Stimulated activated CD8-positive, alpha-beta memory T cell treated with anti-CD3 and anti-CD28 coated beads, Interleukin-4, amount 100 ng/mL, for 24 hours (primary cell): ENCODE data around the gene GABBR2.

Experiments
- DNase-seq: peaks from one replicate; pipeline ENCODE4 v3.0.0-alpha.2; 2020; ENCODE audit warnings: low read depth

Gene GABBR2

GRCh38 chr9:98402019-98402840 lies 306.5 kb downstream of the GABBR2 start:
- no peak for DNase-seq

GRCh38 chr9:98401140-98402018 lies 307.4 kb downstream of the GABBR2 start:
- DNase-seq = no peak

GRCh38 chr9:98399950-98400683 lies 308.6 kb downstream of the GABBR2 start:
- DNase-seq = no peak

DNA sequence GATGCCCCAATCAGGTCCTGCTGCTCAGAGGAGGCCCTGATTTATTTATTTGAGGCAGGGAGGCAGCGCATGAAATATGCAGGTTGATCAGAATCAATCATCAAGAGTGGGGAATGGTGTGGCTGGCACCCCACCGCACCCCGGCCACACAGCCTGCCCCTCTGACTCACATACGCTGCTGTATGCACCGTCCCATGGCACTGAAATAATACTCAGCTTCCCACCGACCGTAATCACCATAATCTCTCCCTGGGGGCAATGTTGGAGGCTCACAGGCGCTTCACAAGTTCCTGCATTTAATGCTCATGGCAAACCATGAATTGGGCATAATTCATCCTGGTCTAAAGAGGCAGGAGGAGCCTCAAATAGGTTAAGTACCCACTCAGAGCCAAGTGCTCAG lies 312.1 kb downstream of the GABBR2 start:
- DNase-seq = no peak

DNA sequence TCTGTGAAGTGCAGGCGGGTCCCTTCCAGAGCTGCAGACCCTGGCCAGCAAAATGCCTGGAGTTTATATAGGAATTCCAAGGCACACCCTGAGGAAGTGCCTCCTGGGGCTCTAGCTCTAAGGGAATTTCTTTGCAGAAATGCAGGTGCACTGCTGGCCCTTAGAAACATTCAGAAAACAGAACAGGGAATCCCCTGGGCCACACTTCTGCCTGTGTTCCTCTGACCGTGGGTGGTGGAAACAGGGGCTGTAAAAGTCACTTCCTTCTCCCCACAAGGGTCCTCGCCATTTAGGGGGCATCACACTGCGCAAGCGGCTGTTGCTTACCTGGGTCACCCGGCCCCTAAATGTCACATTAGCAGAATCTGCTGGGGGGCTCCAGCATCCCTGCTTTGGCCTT lies 312.5 kb downstream of the GABBR2 start:
- DNase-seq = no peak

DNA sequence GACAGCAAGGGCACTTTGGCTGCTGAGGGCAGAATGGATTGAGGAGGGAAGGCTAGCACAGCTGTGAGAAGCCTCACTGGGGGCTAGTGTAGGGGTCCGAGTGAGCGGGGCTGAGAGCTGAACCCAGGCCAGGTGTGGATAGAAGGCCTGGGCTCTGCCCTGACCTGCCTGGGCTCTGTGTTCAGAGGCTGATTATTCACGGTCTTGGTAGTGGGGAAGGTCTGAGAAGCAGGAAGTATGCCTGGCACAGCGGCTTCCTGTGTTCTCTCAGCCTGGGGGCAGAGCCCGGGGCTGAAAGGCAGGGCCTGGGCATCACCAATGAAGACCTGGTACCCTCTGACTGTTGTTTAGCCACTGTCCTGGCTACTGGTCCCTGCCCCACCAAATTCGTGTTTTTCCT lies 316.9 kb downstream of the GABBR2 start:
- DNase-seq = no peak

DNA sequence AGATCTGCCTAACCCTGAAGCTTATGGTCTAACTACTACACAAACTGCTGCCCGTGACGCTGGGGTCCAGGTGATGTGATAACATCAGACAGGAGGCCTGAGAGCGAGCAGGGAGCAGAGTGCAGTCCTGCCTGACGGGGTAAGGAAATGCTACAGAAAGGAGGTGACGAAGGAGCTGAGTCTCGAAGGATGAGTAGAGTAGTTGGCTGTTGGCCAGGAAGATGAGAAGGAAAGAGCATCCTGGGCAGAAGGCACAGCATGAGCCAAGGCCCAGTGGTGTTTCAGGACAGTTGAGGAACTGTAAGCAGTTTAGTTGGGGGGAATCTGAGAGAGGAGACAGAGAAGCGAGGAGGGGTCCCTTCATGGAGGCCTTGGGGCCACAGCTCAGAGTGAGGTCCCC lies 317.3 kb downstream of the GABBR2 start:
- DNase-seq = no peak

- no peak for DNase-seq
These were observed 323.0 kb downstream of the GABBR2 start for GRCh38 chr9:98385751-98386150.

DNA sequence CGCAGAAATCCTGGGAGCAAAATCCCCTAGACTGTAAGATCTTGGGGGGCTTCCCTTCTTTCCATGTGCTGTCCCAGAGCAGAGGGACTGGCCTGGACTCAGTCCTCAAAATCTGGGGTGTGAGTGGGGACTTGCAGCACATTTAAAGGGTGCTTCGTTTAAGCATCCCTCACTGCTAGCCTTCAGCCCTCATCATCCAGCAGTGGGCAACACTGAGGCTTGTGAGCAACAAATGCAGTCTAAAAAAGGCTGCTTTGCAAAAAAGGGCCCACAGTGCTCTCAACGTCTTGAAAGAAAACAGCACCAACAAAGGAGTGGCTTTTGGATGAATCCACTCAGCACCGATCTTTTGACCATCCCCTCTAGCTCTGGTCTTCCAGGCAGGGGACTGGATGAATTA lies 325.0 kb downstream of the GABBR2 start:
- no peak for DNase-seq

DNA sequence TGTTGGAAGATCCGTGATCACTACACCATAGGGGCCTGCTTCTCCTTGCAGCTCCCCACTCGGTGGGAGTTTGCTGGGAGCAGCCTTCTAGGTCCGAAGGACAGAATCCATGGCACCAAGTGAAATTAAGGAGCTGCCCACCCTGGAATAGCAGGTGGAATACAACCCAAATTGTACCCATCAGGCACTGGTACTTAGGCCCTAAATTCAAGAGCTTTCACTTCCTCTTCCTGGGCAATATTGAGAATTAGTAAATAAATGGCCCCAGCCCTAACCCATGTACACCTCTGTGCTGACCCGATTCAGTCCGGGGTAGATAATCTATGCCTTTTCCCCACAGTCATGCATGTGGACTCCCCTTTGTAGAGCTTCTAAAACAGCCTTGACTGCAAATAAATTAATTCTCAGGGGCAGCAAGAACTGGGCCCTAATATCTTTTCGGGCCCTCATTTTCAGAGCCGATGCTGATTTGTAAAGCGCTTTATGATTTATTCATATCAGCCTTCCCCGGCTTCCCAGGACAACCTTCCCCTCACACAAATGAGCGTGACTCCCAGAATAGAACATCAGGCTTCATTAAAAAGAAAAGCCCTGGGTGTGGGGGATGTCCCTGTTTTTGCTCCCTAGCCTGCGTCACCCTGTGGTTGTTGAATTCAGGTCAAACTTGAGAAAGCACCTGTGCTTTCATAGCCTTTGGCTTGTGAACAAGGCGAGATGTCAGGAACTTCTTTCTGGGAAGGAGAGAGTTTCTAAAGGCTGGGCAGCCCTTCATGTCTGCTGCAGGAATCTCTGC lies 327.2 kb downstream of the GABBR2 start:
- DNase-seq = no peak

- no peak for DNase-seq
These were observed 328.6 kb downstream of the GABBR2 start for GRCh38 chr9:98380065-98380681.

DNA sequence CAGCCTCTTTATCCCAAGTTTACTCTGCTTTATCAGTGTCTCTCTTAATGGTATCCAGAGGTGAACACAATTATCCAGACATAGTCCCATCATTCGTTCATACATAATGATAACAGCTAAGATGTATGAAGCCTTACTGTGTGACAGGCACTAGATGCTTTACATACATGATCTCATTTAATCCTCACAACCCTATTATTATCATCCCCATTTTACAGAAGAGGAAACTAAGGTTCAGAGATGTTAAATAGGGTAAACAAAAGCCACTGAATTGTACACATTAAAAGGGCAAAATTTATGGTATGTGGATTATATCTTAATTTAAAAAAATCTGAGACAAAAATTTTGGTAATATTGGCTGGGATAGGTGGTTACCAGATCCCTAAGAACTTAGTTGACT lies 329.2 kb downstream of the GABBR2 start:
- DNase-seq = no peak

DNA sequence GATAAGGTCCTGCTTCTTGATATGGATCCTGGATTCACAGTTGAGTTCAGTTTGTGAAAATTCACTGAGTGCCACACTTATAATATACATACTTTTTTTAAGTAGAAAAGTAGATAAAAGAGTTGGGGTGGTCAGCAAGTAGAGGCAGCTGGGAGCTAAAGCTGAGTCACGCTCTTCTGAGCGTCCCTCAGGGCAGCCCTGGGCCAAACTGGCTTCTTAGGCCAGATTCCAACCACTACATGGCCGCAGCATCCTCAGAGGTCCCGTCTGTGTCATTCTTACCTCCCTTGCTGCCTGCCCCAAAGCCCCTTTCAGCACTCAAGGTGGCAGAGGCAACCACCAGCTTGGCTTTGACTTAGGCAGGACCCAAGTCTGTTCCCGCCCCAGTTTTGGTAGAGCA lies 329.9 kb downstream of the GABBR2 start:
- DNase-seq = no peak

DNA sequence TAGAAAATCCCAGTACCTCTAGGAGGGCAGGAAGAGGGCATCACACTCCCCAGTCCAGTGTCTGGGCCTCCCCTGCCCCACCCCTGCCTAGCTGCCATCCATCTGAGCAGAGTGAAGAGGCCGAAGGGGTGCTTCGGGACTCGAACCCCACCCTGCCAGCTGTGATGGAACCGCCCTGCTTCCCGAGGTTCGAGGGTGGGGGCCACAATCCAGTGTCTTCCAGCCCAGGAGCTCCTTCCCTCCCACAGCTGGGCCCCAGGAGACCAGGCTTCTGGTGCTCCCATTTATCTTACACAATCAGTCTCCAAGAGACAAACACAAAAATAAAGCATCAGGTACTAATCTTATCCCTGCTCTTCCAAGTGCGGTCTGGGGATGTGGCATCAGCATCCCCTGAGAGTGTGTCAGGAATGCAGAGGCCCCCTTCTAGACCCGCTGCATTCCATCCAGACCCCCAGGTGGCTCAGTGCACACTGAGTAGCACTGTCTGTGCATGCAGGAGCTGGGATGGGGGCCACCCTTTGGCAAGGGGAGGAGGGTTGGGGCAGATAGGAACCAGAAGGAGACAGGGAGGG lies 330.4 kb downstream of the GABBR2 start:
- no peak for DNase-seq

DNA sequence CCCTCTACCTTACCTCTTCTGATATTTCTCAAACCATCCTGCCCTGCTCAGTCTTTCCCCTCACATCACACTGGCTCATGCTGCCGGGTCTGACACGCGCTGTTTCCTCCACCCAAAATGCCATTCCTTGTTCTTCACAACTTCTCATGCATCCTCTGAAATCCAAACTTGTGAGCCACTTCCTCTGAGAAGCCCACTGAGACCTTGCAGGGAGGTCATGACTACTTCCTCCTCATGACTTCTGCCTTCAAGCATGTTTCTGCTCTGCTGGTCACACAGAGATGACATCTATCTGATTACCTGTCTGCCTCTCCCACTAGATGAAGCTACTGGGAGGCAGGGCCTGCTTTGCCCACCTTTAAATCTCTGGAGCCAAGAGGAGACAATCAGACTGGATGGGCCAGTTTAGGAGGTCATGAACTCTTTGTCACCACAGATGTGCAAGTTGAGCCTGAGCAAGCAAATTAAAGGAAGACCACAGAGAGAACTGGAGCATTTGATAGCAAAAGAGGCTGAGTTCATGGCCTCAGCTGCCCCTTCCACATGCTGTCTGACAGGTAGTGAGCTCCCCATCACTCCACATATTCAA lies 333.5 kb downstream of the GABBR2 start:
- no peak for DNase-seq

- DNase-seq = no peak
These were observed 334.2 kb downstream of the GABBR2 start for GRCh38 chr9:98374385-98375051.

DNA sequence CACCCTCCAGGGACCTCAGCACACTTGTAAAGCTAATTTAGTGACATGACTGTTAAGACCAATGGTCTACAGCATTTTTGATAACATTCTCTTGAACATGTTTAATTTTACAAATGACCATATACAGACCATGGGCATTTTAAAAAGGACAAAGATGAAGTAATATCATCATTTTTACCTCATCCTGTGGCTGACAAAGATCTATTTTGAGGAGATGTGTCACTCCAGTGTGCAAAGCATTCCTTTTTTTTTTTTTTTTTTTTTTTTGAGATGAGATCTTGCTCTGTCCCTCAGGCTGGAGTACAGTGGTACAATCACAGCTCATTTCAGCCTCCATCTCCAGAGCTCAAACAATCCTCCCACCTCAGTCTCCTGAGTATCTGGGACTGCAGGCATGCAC lies 335.1 kb downstream of the GABBR2 start:
- no peak for DNase-seq

DNA sequence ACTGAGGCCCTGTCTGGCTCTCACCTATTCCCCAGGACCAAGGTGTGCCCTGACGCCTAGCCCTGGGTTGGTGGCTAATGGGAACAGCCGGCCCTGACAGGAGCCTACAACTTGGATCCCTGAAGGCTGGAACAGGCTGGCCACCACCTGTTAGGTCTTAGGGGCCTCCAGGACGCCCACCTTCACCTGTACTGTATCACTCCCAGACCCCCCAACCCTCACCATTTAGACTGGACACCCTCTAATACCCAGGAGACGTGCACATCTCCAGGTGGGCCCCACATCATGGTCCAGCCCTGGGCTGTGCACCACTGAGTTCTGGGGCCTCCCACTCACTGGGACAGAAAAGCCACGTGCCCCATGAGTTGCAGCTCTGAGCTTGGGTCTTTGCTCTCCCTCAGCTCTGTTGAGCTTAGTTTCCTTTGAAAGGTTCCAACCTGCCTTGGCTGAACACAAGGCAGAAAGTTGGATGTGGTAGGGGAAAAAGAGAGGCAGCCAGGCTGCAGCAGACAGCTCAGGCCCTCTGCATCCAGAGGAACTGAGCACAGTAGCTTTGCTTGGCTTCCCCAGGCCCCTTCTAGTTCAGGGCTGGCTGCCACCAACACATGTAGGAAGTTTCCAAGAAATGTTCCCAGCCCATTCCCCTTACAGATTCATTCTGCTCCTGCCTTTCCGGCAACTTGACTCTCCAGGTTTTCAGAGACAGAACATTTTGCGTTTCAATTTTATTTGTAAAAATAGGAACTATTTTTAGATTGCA lies 336.5 kb downstream of the GABBR2 start:
- no peak for DNase-seq

GRCh38 chr9:98370976-98371315 lies 337.8 kb downstream of the GABBR2 start:
- no peak for DNase-seq
